ENCODE measurements around the gene CASP2.
"Not testable (repeated sequence)": the region's sequence is repeated elsewhere in the genome, so short reads cannot be mapped to it uniquely, and the experiment has no call there.

CASP2 gene

DNA sequence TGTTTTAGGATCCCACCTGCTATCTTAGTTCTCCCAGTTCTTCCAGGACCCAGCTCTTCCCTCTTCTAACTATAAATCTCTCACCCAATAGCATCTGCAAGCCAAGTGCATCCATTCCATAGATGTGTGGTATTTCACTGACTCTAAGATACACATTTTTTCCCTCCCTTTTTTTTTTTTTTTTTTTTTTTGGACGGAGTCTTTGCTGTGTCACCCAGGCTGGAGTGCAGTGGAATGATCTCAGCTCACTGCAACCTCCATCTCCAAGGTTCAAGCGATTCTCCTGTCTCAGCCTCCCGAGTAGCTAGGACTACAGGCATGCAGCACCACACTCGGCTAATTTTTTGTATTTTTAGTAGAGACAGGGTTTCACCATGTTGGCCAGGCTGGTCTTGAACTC is 1.7 kb downstream of the CASP2 start:
- in situ Hi-C loops (cut with MboI; ENCODE audit: low sequenced_read_pairs), result not testable (repeated sequence)

DNA sequence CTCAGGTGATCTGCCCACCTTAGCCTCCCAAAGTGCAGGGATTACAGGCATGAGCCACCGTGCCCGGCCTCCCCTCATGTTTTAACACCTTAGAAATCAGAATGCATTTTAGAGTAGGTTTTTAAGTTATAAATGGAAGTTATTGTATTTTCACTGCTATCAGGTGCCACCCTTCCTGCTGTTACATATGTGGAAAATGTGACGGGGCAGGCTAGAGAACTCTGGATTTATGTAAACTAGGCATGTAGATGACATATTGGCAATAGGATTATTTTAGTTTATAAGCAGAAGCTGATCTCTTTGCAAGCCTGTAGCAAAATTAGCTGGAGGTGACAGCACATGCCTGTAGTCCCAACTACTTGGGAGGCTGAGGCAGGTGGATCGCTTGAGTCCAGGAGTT is 2.1 kb downstream of the CASP2 start:
- in situ Hi-C loops (cut with MboI; ENCODE audit: low sequenced_read_pairs), result no loop called here

DNA sequence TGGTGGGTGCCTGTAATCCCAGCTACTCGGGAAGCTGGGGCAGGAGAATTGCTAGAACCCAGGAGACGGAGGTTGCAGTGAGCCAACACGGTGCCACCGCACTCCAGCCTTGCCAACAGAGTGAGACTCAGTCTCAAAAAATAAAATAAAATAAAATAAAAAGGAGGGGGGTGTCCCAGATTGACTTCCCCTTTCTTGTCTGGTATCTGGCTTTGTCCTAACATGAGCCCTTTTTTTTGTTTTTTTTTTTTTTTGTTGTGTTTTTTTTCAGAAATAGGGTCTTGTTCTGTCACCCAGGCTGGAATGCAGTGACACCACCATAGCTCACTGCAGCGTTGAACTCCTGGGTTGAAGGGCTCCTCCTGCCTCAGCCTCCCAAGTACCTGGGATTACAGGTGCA is 4.7 kb downstream of the CASP2 start:
- in situ Hi-C loops (cut with MboI; ENCODE audit: low sequenced_read_pairs), result no loop called here

DNA sequence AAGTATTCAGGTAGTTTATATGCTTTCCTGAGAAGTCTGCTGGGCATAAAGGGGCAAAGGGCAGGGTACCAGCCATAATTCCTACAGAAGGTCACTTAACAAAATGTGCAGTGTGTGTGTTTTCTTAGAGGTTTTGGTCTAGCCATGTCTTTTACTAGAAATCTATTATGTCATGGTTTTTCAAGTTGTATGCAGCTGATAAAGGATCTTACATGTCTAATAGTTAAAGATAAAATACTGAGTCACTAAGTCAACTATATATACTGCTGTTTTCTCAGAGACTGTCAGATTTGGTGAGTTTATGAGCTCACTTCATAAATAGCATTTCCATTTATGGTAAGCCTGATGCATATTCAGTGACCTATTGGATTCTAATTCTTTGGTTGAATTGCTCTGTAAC is 7.7 kb downstream of the CASP2 start:
- in situ Hi-C loops (cut with MboI; ENCODE audit: low sequenced_read_pairs), result no loop called here

DNA sequence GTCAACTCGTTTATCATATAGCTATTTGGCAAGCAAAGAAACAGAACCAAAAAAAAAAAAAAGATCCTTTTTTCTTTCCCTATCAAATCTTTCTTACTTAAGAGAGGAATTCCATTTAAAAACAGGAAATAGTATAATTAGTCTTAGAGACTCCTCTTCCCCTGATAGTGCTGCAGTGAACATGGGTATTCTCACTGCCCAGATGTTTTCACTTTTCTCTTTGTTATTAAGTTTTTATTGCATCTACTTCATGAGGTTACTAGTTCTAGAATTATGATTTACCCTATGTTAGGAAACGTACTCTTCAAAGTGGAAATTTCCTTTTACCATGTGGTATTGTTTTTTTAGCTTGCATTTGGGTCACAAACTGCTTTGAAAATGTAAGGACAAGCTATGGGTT is 8.5 kb downstream of the CASP2 start:
- in situ Hi-C loops (cut with MboI; ENCODE audit: low sequenced_read_pairs), result no loop called here

DNA sequence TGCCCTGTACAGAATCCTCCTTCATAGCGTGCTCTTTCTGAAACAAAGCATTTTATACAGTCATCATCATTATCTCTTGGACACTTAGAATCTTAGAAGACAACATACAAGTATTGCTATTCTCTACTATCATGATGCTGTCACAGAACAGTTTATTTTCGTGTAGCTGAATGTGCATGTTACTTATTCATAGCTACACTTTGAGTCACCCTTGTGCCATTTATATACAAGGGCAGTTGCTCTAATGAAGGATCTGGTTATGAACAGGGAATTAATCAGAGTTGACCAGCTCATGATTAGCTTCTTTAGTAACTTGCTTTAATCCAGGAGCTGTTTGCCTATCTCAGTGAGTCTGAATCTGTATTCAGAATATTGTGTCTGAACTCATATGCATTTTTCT is 11.2 kb downstream of the CASP2 start:
- in situ Hi-C loops (cut with MboI; ENCODE audit: low sequenced_read_pairs), result no loop called here

DNA sequence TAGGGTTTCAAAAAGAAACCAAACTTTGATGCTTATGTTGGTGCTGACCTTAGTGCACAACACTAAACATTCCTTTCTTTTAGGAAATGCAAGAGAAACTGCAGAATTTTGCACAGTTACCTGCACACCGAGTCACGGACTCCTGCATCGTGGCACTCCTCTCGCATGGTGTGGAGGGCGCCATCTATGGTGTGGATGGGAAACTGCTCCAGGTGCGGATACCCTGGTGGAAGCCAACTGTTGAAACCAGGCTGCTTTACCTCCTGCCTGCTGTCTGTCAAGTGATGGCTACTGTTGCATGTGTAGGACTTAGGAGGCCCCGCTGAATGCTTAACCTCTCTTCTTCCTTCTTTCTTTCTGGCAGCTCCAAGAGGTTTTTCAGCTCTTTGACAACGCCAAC is 11.7 kb downstream of the CASP2 start:
- in situ Hi-C loops (cut with MboI; ENCODE audit: low sequenced_read_pairs), result no loop called here

DNA sequence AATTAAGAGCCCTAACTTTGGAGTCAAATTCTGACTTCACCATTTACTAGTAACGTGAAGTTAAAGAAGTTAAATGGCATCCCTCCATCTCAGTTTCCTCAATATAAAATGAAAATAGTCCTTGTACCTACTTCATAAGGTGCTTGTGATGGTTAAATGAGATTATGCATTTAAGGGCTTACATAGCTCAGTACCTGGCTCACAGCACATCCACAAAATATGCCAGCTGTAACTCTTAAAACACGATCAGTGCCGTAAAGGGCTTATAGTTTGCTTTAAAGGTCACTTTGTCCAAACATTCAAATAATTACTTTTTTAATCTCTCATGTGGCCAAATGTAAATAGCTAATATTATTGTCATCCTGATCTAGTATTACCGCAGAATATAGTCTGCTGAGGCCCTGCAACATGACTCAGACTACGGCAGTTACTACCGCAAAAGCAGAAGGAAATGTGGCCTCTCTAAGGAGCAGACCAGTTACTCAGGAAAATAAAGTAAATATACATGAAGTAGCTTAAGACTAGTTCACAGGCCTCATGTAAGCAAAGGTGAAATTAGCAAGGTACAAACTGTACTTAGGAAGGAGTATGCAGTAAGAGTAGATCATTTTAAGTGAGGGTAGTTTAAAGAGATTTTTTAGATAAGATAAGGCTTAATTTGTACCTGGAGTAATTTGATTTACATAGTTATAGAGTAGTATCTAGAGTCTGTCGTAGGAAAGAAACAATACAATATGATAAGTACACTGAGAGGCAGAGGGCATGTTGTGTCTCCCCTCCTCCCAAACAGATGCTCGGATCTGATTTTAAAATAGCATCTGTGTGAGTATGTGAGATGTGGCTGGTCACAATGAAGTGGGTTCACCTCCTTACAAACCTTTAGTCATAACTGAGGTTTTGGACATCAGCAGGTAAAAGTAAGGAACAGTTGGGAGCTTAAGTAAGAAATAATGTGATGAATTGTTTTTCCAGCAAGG is 13.1 kb downstream of the CASP2 start:
- in situ Hi-C loops (cut with MboI; ENCODE audit: low sequenced_read_pairs), result no loop called here

DNA sequence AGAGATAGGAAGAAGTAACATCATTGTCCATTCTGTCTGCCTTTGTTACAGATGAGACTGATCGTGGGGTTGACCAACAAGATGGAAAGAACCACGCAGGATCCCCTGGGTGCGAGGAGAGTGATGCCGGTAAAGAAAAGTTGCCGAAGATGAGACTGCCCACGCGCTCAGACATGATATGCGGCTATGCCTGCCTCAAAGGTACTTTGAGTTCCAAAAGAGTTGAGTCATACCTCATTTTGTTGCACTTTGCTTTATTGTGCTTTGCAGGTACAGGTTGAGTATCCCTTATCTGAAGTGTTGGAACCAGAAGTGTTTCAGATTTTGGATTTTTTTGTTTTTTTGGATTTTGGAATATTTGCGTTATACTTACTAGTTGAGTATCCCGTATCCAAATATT is 15.6 kb downstream of the CASP2 start:
- in situ Hi-C loops (cut with MboI; ENCODE audit: low sequenced_read_pairs), result no loop called here

DNA sequence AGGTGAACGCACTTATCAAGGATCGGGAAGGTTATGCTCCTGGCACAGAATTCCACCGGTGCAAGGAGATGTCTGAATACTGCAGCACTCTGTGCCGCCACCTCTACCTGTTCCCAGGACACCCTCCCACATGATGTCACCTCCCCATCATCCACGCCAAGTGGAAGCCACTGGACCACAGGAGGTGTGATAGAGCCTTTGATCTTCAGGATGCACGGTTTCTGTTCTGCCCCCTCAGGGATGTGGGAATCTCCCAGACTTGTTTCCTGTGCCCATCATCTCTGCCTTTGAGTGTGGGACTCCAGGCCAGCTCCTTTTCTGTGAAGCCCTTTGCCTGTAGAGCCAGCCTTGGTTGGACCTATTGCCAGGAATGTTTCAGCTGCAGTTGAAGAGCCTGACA is 16.8 kb downstream of the CASP2 start:
- in situ Hi-C loops (cut with MboI; ENCODE audit: low sequenced_read_pairs), result no loop called here

DNA sequence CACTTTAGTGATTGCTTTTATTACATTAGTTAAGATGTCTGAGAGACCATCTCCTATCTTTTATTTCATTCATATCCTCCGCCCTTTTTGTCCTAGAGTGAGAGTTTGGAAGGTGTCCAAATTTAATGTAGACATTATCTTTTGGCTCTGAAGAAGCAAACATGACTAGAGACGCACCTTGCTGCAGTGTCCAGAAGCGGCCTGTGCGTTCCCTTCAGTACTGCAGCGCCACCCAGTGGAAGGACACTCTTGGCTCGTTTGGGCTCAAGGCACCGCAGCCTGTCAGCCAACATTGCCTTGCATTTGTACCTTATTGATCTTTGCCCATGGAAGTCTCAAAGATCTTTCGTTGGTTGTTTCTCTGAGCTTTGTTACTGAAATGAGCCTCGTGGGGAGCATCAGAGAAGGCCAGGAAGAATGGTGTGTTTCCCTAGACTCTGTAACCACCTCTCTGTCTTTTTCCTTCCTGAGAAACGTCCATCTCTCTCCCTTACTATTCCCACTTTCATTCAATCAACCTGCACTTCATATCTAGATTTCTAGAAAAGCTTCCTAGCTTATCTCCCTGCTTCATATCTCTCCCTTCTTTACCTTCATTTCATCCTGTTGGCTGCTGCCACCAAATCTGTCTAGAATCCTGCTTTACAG is 17.4 kb downstream of the CASP2 start:
- in situ Hi-C loops (cut with MboI; ENCODE audit: low sequenced_read_pairs), result no loop called here

DNA sequence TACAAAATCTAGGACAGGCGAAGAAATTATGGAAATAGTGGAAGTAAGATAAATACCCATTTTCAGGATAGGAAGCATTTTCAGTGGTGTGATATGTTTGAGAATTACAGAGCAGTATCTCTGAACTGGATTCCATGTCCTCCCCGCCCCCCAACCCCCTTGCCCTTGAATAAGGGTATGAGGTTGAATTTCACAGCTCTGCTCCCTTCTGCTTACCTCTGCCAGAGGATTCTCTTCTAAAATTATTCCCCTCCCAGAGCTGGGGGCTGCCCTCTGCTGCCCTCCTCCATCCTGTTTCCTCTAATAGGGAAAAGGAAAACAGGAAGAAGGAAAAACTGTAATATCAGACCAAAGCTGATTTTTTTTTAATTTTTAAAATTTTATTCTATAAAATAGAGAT is 20.5 kb downstream of the CASP2 start:
- in situ Hi-C loops (cut with MboI; ENCODE audit: low sequenced_read_pairs), result no loop called here

DNA sequence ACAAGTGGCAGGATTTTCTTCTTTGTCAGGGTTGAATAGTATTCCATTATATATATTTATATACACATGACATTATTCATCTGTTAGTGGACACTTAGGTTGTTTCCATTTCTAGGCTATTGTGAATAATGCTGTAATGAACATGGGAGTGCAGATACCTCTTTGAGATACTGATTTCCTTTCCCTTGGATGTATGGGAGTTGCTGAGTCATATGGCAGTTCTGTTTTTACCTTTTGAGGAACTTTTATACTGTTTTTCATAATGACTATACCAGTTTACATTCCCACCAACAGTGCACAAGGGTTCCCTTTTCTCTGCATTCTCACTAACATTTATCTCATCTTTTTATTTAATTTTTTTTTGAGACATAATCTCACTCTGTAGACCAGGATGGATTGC is 26.0 kb downstream of the CASP2 start:
- in situ Hi-C loops (cut with MboI; ENCODE audit: low sequenced_read_pairs), result no loop called here

DNA sequence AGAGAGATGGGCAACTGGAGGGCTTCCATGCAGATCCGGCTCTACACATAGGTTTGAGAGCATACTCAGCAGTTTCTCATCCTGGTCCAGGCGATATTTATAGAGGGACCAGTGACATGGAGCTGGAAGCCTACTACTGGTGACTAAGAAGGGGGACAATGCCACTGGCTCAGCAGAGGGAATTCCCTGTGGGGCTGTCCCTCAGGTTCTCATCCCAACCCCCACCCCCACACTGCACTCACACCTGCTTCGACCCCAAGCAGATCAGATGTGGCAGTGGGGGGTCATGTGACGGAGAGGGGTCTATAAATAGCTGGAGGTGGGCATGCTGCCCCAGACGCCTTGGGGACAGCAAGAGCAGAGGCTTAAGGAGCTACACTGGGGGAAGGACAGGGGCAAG is 27.6 kb downstream of the CASP2 start, which contains the start of gene CLCN1:
Gene CLCN1 (plus strand): TSS at position 336 of the 400 bp plus-strand sequence. CDS start 102 bp downstream, outside the sequence.
- in situ Hi-C loops (cut with MboI; ENCODE audit: low sequenced_read_pairs), result no loop called here

DNA sequence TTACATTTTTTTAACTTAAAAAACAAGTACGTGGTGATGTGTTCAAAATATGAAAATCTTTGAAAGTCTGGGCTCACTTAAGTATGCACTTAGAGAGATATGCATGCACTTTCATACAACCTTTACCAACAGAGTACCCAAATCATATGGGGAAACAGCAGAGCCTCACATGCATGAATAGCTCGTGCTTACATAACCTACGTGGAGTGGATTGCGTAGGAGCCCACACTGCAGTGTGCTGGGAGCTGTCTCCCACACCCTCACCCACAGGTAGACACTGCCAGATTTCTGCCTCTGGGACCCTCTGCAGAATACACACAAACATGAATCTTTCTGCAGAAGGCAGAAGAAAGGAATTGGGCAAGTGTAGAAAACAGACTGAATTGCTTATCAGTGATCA is 28.3 kb downstream of the CASP2 start:
- in situ Hi-C loops (cut with MboI; ENCODE audit: low sequenced_read_pairs), result no loop called here

DNA sequence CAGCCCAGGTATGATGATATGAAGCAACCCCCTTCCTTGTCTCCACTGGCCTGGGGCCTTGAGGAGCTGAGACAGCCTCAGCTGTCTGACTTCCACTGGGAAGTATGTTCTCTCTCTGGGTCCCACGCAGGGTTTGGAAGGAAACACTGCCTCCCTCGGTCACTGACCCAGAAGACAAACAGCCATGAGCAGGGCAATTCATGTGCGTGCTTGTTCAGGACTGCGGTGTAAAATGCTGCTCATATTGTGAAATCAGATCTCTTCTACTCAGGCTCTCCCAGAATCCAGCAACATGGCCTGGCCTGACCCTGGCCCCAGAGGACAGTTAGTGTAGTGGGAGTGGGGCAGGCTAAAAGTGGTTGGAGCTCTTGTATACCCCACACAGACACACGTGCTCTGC is 30.5 kb downstream of the CASP2 start:
- in situ Hi-C loops (cut with MboI; ENCODE audit: low sequenced_read_pairs), result no loop called here

DNA sequence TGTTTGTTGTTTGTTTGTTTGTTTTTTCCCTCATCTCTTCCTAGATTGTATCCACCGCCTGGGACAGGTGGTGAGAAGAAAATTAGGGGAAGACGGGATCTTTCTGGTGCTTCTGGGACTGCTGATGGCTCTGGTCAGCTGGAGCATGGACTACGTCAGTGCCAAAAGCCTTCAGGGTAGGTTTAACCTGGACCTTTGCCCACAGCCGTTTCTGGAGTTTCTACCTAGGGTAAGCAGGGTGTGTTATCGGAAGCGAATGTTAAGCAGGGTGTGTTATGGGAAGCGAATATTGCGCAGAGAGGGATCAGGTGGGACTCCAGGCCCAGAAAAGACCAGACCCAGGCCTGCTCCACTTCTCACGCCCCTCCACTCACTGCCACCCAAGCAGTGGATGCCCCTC is 32.5 kb downstream of the CASP2 start:
- in situ Hi-C loops (cut with MboI; ENCODE audit: low sequenced_read_pairs), result no loop called here

DNA sequence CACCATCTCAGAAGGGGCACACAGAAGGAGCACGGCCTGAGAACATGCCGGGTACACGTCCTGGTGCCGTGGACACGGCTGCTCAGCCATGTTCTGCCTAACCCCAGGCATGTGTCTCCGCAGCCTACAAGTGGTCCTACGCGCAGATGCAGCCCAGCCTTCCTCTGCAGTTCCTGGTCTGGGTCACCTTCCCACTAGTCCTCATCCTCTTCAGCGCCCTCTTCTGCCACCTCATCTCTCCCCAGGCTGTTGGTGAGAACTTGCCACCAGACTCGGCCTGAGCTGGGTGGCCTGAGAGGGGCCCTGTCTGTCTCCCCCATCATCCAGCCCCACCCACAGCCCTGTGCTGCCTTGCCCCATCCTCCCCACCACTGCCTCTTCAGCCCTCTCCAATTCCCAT is 33.1 kb downstream of the CASP2 start:
- in situ Hi-C loops (cut with MboI; ENCODE audit: low sequenced_read_pairs), result no loop called here

DNA sequence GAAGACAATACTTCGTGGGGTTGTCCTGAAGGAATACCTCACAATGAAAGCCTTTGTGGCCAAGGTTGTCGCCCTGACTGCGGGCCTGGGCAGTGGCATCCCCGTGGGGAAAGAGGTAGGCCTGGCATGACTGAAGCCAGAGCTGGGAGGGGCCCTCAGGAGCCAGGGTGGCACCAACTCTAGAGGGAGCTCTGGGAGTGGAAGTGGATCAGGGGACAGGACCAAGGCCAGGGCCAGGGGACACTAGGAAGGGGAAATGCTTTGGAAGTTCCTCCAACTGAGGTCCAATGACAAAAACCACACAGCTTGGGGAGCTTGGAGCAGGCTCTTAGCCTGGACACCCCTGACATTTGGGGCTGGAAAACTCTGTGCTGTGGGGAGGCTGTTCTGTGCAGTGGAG is 33.6 kb downstream of the CASP2 start:
- in situ Hi-C loops (cut with MboI; ENCODE audit: low sequenced_read_pairs), result no loop called here

DNA sequence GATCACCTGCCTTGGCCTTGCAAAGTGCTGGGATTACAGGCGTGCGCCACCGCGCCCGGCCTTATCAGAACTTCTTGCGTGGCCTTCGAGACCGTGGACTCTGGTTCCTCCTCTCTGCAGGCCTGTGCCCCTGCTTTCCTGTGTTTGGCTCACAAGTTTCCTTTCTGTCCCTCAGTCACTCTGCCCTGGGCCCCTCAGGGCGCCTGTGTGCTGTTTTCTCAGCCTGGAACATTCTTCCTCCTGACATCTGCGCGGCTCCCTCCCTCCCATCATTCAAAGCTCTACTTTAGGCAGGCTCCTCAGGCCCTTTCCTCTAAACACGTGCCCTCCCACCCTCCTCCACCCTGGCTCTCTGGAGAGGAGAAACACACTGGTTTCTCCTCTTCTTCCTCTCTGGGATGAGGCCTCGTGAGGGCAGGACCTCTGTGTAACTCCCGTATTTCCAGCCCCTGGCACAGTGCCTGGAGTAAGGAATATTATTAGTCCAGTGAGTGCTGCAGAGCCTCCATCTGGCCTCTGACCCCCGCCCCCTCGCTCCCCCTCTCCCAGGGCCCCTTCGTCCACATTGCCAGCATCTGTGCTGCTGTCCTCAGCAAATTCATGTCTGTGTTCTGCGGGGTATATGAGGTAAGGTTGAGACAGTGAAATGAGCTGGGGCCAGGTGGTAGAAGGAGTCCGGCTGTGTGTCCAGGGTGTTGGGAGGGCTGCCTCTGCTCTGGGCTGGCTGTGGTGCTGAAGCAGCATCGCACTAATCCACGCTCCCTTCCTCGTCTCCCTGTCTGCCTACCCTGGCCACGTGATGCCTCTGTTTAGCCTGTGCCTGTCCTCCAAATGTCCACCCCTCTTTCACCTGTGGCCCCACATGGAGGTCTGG is 34.8 kb downstream of the CASP2 start:
- in situ Hi-C loops (cut with MboI; ENCODE audit: low sequenced_read_pairs), result no loop called here

DNA sequence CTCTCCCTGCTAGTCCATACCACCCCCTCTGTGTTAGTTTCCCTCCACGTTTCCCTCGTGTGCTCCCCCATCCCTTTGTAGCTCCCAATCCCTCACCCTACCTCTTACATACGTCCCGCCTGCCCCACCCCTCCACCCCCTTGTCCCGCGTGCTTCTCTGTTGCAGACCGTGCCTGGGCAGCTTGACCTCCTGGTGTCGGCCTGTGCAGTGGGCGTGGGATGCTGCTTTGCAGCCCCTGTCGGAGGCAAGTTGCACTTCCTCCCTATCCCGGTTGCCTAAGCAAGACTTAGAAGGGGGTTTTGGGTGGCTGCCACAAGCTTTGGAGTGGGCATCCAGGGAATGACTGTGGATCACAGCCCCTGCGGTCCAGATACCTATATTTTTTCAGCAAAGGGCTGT is 35.5 kb downstream of the CASP2 start:
- in situ Hi-C loops (cut with MboI; ENCODE audit: low sequenced_read_pairs), result no loop called here

All from HL-60/S4 (cell line).